HG02943 (cell line): ENCODE results near the gene ZC3H11A.
"Not testable (repeated sequence)": the region's sequence is repeated elsewhere in the genome, so short reads cannot be mapped to it uniquely, and the experiment has no call there.

Experiments
- ATAC-seq: cut with Tn5 transposase; IDR thresholded peaks from one replicate; pipeline ENCODE4 v1.9.1; 2021; ENCODE audit warnings: mild to moderate bottlenecking, low read depth, moderate library complexity; ENCODE audit not compliant: unreplicated experiment

The ZC3H11A gene

DNA sequence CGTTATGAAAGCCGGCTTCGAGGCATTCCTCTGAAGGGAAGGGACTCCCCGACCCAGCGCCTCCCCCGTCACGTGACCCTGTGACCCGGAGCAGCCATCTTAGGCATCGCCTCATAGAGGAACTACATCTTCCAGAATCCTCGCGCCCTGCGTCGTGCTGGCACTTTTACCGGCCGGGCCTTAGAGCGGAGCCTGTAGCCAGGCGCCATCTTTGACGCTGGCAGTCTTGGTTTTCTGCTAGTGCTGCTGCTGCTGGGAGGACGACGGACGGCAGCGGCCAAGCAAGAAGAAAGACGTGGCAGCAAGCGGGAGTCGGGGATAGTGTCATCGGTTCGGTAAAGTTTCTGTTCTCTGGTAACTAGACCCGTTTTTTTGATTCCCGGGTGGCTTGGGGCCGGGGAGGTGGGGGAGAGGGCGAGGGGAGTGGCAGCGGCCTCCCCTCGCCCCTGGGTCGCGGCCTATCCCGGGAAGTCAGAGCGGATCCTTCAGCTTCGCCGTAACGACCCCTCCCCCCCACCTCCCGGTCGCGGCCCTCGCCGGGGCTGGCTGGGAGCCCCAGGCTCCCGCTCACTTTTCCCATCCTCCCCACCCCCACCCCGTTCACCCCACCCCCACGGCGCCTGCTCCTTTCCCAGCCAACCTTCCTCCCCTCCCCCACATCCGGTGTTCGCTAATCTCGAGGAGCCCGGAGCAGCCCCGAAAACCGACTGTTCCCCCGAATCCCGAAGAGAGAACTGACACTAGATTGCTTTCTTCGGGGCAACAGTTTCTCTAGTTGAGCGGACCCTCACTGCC, at the start of gene ZC3H11A, which contains the start of gene ZBED6:
TSS of gene ZC3H11A (plus strand) at position 183 of the 795 bp plus-strand sequence. CDS start 21,448 bp downstream, outside the sequence.
TSS of gene ZBED6 (plus strand) at position 183 of the 795 bp plus-strand sequence. CDS start 1,900 bp downstream, outside the sequence.
- peak; percentile 98 for ATAC-seq

DNA sequence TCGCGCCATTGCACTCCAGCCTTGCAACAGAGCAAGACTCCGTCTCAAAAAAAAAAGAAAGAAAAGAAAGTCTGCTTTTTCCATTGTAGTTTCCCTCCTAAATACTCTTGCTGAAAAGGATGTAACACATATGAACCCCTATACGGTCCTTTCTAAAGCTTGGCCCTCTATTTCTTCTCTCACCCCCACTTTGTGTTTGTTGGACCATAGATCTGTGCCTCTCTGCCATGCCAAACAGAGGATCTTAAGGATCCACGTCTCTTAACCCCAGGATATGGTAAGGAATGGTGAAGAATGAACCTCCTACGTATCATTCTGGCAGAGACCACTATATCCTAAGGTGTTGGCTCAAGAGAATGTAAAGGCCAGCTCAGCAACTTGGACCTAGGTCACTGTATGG, 49.1 kb upstream of the ZC3H11A start:
- no peak for ATAC-seq

DNA sequence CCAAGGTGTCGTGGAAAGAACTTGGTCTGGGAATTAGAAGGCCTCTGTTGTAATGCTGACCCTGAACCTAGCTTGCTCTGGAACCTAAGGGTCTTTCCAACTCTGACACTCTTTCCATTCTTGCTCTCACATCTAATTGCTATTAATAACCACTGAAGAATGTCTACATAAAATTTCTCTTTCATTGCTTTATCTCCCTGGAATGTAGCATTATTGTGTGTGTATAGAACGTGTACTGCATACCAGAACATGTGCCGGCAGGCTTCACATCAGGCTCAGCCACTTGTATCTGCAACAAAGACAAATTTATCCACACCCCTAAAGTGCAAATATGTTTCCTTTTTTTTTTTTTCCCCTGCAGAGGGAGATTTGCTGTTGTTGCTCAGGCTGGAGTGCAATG, 44.4 kb upstream of the ZC3H11A start:
- no peak for ATAC-seq

DNA sequence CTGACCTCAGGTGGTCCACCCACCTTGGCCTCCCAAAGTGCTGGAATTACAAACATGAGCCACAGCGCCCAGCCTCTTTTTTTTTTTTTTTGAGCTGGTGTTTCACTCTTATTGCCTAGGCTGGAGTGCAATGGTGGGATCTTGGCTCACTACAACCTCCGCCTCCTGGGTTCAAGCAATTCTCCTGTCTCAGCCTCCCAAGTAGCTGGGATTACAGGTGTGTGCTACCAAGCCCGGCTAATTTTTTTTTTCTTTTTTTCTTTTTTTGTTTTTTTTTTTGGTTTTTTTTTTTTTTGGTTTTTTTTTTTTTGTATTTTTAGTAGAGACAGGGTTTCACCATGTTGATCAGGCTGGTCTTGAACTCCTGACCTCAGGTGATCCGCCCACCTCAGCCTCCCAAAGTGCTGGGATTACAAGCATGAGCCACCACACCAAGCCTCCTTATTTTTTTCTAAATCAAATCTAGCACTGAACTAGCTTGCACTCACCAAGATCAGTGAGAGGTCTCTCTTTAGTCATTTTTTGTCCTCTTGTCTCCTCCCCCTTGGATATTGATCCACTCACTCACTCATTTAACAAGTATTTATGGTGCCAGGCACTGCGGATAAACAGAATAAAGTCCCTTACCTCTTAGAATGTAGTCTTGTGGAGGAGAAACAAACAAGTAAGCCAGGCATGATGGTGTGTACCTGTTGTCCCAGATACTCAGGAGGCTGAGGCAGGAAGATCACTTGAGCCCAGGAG, 43.6 kb upstream of the ZC3H11A start:
- ATAC-seq: not testable (repeated sequence)

DNA sequence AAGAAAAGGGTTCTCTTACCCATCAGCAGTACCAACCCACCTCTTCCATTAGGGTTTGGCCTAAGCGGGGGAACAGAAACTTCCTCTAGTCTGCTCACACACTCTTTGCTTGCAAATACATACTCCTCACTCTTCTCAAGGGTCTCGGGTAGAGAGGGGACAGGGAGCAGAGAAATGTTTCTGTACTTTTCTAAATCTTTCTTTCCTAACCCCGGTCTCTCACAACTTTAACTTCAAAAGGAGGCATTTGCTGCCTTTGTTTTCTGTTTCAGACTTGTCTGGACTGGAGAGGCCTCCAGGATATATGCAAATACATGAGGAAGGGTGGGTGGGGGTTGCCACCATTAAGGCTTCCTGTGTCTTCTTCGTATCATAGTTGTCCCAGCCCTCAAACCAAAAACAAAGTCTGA, 41.0 kb upstream of the ZC3H11A start:
- ATAC-seq: peak; percentile 50

DNA sequence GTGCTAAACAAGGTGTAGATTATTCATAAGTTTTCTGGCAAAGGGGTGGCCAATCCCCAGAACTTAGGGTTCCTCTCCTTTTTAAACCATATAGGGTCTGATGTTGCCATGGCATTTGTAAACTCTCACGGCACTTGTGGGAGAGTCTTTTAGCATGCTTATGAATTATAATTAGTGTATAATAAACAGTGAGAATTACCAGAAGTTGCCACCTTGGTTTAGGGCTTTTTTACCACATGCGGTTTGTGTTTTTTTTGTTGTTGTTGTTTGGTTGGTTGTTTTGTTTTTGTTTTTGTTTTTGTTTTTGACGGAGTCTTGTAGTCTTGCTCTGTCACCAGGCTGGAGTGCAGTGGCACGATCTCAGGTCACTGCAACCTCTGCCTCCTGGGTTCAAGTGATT, 39.4 kb upstream of the ZC3H11A start:
- no peak for ATAC-seq

DNA sequence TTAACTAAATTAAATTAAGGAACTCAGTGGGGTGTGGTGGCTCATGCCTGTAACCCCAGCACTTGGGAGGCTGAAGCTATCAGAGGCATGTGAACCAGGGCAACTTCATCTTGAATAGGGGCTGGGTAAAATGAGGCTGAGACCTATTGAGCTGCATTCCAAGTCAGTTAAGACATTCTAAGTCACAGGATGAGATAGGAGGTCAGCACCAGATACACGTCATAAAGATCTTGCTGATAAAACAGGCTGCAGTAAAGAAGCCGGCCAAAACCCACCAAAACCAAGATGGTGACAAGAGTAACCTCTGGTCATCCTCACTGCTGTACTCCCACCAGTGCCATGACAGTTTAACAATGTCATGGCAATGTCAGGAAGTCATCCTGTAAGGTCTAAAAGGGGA, 36.7 kb upstream of the ZC3H11A start:
- ATAC-seq: not testable (repeated sequence)

DNA sequence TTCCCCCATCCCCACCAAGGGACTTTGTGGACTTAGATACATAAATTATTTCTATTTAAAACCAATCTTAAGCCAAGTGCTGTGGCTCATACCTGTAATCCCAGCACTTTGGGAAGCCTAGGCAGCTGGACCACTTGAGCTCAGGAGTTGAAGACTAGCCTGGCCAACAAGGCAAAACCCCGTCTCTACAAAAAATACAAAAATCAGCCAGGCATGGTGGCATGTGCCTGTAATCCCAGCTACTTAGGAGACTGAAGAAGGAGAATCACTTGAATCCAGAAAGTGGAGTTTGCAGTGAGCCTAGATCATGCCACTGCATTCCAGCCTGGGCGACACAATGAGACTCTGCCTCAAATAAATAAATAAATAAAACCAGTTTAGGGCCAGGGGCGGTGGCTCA, 34.9 kb upstream of the ZC3H11A start:
- ATAC-seq: no peak

DNA sequence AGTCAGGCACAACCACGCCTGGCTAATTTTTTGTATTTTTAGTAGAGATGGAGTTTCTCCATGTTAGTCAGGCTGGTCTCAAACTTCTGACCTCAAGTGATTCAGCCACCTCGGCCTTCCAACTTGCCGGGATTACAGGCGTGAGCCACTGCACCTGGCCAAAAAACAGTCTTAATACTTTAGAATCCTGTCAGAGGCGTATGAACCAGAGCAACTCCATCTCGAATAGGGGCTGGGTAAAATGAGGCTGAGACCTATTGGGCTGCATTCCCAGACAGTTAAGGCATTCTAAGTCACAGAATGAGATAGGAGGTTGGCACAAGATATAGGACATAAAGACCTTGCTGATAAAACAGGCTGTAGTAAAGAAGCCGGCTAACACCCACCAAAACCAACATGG, 33.5 kb upstream of the ZC3H11A start:
- not testable (repeated sequence) for ATAC-seq

DNA sequence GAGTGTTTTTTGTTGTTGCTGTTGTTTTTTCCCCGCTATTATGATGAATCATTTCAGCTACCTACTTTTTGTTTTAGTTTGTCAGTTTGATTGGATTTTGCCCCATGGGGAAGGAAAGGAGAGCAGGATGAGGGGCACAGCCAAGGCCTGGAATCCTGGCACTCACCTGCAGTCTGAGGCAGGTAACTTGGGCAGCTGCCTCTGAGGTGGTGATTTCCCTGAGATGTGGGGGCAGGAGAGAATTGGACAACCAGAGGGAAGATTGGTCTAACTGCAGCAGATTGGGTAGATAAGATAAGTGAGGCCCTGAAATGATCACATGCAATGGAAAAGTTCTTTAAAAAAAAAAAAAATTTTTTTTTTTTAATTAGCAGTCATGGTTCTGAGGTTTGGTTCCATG, 31.9 kb upstream of the ZC3H11A start:
- no peak for ATAC-seq

DNA sequence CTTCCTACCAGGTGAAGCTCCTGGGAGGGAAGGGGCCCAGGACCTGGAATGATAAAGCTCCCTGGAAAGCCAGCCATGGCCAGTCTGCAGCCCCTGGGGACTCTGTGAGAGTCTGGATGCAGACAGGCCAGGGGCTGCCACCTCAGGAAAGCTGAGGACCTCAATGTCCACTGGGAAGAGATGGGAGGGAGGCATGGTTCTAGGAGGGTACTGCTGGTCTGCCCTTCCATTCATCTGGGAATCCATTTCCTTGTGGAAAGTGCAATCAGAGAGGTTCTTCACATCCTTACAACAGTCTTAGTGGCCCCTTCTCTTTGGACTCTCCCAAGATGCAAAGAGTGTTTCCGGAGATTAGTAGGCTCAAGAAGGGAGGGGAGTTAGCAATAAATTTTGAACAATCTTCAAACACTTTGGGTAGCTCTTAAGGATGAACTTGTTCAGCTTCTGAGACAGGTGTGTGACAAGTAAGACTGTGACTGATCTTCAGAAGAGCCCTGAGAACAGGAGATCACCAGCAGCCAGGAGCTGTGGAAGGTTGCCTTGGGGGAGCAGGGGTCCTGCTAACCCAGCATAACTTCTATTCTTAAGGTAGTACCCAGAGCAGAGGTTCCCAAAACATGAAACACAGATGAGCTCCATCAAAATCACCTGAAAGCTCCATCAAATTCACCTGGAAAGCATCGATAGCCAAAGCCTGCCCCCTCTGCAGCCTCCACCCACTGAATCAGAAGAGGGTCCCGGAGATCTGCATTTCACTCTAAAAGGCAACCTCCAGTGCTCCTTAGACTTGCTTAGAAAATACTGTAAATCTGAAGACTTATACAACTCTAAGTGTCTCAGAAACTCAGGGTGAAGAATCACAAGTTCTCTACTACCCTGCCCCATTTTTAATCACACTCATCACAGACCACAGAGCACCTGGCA, 31.1 kb upstream of the ZC3H11A start:
- peak; percentile 2 for ATAC-seq

DNA sequence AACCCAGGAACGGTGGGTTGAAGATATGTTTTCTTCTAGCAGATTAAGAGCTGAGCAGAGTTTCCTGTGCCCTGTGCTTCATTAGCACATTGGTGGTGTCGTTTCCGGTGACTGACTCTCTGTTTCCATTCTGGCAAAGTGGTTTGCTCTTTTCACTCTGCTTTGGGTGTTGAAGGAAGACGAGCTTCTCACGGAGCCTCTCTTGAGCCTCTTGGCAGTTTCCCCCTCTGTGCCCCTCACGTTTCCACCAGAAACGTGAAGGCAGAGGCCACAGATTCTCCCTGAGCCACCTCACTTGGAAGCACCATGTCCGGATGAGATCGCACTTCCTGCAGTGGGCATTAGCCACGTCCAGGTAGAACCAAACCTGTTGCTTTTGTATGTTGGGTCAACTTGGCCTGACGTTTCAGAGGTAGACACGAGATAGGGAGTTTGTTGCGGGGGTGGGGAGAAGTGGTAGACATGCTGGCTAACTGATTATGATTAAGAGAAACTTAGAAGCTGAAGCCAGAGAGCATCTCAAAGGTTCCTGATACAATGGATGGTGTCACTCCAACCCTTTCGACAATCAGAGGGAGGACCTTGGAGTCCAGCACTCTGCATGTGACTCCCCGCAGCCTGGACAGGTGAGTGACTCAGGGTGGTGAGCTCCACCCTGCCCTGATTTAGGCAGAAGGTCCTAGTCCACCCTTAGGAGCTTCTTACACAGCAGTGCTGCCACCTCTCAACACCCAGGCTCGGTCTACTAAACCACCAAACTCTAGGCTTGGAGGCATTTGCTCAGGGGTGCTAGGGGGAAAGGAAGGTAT, 30.2 kb upstream of the ZC3H11A start, which contains the start of gene LAX1:
TSS of gene LAX1 (plus strand) at position 155 of the 809 bp plus-strand sequence. CDS start at position 538, 383 bp downstream.
- peak; percentile 68 for ATAC-seq

DNA sequence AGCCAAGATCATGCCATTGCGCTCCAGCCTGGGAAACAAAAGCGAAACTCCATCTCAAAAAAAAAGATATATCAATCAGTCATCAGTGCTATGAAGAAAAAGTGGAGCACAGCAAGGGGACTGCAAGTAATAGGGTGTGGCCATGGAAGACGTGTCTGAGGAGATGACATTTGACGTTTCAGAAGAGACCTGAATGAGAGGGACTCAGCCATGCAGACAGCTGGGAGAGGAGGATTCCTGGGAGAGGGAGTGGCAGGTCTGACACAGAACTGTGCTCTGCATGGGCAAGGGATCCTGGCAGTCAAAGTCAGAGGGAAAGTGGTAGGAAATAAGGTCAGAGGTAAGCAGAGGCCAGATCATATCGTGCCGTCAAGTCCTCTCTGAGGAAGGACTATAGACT, 27.2 kb upstream of the ZC3H11A start:
- no peak for ATAC-seq

DNA sequence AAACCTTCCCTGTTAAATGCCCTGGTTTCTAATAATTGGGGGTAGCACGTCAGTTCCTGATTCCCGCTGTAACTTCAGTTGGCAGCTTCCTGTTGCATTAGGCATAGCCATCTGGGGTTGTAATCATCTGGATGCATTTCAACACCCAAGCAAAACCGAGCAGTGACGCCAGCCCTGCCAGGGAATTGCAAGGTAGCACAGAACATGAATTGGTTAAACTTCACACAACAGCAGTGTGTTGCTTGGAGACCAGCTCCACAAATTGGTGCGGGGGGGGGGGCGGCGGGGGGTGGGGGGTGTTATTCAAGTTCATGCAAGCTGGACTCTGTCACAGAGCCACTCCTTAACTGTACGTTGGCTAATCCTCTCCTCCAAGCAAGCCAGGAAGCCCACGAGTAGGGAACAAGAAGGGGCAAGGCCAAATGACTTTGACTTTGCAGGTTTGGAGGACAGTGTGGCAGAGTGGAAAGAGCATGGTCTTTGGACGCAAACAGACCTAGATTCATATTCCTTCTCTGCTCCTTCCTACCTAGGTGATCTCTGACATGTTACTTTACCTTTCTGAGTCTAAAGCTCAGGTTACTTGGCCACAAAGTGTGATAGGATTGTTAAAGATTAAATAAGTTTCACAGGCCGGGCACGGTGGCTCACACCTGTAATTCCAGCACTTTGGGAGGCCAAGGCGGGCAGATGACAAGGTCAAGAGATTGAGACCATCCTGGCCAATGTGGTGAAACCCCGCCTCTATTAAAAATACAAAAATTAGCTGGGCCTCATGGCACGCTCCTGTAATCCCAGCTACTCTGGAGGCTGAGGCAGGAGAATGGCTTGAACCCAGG, 25.7 kb upstream of the ZC3H11A start:
- ATAC-seq: no peak

DNA sequence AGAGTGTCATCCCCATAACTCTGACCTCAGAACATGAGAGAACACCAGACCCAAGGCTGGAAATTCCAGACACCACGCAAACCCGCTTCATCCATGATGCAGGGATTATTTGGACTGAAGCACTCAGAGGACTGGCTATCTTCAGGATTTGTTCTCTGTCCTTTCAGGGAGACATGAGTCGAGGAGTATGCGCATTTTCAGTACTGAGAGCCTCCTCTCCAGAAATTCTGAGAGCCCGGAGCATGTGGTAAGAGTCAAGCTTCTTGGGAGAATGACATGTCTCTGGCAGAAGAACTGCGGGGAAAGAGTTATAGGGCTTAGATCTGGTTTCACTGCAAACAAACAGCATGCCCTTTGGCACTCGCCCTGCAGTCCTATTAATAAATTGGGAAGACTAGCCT, 23.5 kb upstream of the ZC3H11A start:
- no peak for ATAC-seq

DNA sequence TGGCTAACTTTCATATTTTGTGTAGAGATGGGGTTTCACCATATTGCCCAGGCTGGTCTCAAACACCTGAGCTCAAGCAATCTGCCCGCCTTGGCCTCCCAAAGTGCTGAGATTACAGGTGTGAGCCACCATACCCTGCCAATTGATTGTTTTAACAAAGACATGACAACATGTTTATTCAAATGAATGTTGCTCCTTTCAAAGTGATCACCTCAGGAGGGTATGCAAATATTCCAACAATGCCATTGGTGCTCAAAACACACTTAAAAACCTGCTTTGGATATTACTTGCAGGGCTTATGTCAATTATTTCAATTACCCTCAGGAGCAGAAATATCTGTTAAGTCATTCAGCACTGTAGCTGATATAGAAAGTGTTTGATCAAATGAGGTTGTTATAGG, 22.6 kb upstream of the ZC3H11A start:
- no peak for ATAC-seq

DNA sequence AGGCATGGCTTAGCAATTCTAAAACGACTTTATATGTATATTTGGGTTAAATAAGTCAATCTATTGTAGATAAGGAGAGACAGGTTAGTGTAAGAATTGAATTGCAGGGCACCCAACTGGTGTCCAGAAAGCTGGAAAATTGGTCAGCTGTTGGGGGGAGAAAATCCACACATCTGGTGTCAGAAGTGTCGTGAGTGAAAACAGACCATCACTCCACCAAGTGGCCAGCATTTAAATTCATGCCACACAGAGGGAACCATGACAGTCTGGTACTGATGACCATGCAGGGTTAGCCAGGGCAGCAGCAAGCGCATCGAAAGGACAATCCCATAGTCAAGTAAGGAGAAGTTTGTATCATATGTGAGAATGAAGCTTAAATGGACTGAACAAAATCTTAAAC, 18.8 kb upstream of the ZC3H11A start:
- no peak for ATAC-seq

DNA sequence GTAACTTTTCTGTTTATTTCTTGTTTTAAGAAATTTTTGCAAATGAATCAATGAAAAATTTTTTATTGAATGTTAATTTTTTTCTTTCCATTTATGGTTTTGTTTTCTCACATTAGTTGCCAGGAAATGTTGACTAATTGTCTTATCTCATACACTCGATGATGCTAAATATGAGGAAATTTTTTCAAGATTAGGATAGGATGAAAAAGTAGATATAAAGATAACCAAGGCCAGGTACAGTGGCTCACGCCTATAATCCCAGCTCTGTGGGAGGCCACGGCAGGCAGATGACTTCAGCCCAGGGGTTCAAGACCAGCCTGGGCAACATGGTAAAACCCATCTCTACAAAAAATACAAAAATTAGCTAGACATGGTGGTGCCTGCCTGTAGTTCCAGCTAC, 17.8 kb upstream of the ZC3H11A start:
- ATAC-seq: no peak

DNA sequence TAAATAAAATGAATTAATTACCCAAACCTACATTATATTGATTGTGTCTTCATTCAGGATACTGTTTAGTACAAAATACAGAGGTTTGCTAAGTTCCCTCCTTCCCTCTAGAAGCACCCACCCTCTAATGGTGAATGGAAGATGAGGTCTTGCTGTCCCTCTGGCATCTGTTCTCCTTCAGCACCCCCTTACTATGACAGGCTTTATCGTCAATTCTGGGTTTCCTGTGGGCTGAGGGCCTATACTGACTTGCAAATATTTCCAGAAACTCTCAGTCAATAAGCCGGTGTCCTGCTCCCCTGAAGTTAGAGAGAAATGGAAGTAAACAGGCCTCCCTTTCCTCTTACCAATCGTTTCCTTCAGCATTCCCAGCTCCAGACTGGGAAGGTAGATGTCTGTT, 17.3 kb upstream of the ZC3H11A start:
- no peak for ATAC-seq
